IPS DF 6.9 (cell line): ENCODE data around the gene PLA1A.

Experiments
- DNase-seq: peaks from one replicate; pipeline ENCODE4 v3.0.0-alpha.2; 2013; ENCODE audit warnings: low read depth, low spot score
- H3K27ac ChIP-seq: one replicate; pipeline ENCODE4 v1.5.1; 2013; ENCODE audit warnings: low read length, control low read depth
- H3K27me3 ChIP-seq: 2 replicates; pipeline ENCODE4 v1.6.1; 2013; ENCODE audit warnings: mild to moderate bottlenecking, low read length; ENCODE audit not compliant: control insufficient read depth, insufficient read depth
- H3K36me3 ChIP-seq: 2 replicates; pipeline ENCODE4 v1.6.1; 2013; ENCODE audit warnings: low read length; ENCODE audit not compliant: control insufficient read depth, insufficient read depth
- H3K4me1 ChIP-seq: 2 replicates; pipeline ENCODE4 v1.6.1; 2013; ENCODE audit warnings: low read length; ENCODE audit not compliant: control insufficient read depth, insufficient read depth
- H3K4me3 ChIP-seq: 2 replicates; pipeline ENCODE4 v1.5.1; 2013; ENCODE audit warnings: mild to moderate bottlenecking, low read length
- H3K9me3 ChIP-seq: 2 replicates; pipeline ENCODE4 v1.6.1; 2013; ENCODE audit warnings: low read length, inconsistent platforms; ENCODE audit not compliant: control insufficient read depth, insufficient read depth
- WGBS: extraction: QIAGEN DNeasy Blood & Tissue Kit; methylation state at CpG from one replicate; pipeline ENCODE4 v1.1.7; 2013; ENCODE audit warnings: mixed read lengths, missing lambda C conversion rate; ENCODE audit not compliant: insufficient read length, insufficient coverage; 5-methylcytosine and 5-hydroxymethylcytosine counted together

PLA1A gene

GRCh38 chr3:119662604-119663373, 65.1 kb downstream of the PLA1A start:
- H3K4me1 ChIP-seq = no peaks in the 10 kb centered on the region
- WGBS = no CpG with 5 or more reads among the region's 1 CpG
- no peak overlapping the region for H3K27ac ChIP-seq
- H3K36me3 ChIP-seq = no peaks in the 10 kb centered on the region
- H3K4me3 ChIP-seq = no peak overlapping the region
- no peak for DNase-seq
- no peaks in the 10 kb centered on the region for H3K9me3 ChIP-seq
- H3K27me3 ChIP-seq = no peaks in the 10 kb centered on the region

GRCh38 chr3:119663885-119664284, 66.2 kb downstream of the PLA1A start:
- no peaks in the 10 kb centered on the region for H3K36me3 ChIP-seq
- no peak overlapping the region for H3K4me3 ChIP-seq
- H3K27ac ChIP-seq = no peak overlapping the region
- H3K27me3 ChIP-seq = no peaks in the 10 kb centered on the region
- WGBS = no CpG with 5 or more reads among the region's 2 CpGs
- no peaks in the 10 kb centered on the region for H3K4me1 ChIP-seq
- H3K9me3 ChIP-seq = no peaks in the 10 kb centered on the region
- no peak for DNase-seq

GRCh38 chr3:119664370-119664769, 66.7 kb downstream of the PLA1A start:
- no peak overlapping the region for H3K27ac ChIP-seq
- no peaks in the 10 kb centered on the region for H3K36me3 ChIP-seq
- no peak overlapping the region for H3K4me3 ChIP-seq
- H3K27me3 ChIP-seq = no peaks in the 10 kb centered on the region
- H3K4me1 ChIP-seq = no peaks in the 10 kb centered on the region
- WGBS = no CpG with 5 or more reads among the region's 4 CpGs
- H3K9me3 ChIP-seq = no peaks in the 10 kb centered on the region
- no peak for DNase-seq

DNA sequence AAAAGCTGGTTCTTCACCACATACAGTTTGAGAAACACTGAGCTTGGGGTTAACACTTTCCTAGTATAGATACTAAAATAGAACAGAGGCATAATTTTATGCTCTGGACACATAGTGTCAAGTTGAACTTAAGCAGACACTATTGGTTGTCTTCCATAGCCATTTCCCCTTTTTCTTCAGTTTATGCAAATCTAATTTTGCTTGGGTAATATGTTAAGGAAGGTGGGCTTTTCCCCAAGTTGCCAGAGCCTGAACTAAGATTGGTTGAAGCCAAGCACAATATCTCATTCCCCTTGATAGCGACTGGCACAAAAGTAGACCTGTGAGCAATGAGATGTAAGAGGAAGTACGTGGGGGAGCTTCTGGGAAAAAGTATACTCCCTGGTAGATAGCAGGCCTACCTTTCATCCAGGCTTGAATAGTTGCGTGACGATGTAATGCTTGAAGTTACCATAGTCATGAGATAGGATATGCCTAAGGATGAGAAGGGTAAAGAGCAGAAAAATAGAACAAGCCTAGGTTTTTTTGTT, 67.2 kb downstream of the PLA1A start:
- no peak overlapping the region for H3K27ac ChIP-seq
- WGBS = no CpG with 5 or more reads among the region's 4 CpGs

DNA sequence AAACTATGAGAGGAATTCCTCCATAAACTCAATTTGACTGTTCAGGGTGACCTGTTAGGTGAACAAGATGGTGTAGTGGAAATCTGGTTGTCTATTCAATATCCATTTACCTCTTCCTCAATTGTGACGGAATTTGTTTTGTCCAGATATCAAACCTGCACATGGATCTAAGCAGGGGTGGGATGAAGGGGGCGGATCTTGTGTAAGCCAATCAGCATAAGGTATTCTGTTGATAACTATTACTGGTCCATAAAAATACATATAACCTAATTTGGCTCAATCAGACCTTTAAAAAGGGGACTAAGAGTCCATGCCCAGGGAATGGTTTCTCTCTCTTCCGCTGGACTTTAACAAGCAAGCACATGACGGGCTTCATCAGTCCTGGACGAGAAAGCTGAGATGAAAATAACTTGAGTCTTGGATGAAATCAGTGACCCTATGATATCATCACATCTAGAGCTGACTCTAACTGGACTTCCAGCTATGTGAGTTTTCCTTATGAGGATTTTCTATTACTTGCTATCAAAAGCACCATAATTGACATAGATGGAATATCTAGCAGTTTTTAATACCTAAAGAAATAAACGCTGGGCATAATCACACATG, 68.4 kb downstream of the PLA1A start:
- Histone ChIP-seq H3K4me1 (no peaks in the 10 kb centered on the region), H3K36me3 (no peaks in the 10 kb centered on the region), H3K4me3 (no peak overlapping the region), H3K9me3 (no peaks in the 10 kb centered on the region), H3K27me3 (no peaks in the 10 kb centered on the region), H3K27ac (no peak overlapping the region)
- no CpG with 5 or more reads among the region's 6 CpGs for WGBS
- DNase-seq = no peak

More for the DNA sequence above, 67.2 kb downstream of the PLA1A start:
- H3K36me3 ChIP-seq = no peaks in the 10 kb centered on the region
- no peaks in the 10 kb centered on the region for H3K27me3 ChIP-seq
- H3K4me3 ChIP-seq = no peak overlapping the region
- no peaks in the 10 kb centered on the region for H3K9me3 ChIP-seq
- no peak for DNase-seq
- no peaks in the 10 kb centered on the region for H3K4me1 ChIP-seq

- H3K36me3 ChIP-seq = peaks cover 11% of the 10 kb centered on the region
Observed at GRCh38 chr3:119669906-119670570, 72.4 kb downstream of the PLA1A start.

DNA sequence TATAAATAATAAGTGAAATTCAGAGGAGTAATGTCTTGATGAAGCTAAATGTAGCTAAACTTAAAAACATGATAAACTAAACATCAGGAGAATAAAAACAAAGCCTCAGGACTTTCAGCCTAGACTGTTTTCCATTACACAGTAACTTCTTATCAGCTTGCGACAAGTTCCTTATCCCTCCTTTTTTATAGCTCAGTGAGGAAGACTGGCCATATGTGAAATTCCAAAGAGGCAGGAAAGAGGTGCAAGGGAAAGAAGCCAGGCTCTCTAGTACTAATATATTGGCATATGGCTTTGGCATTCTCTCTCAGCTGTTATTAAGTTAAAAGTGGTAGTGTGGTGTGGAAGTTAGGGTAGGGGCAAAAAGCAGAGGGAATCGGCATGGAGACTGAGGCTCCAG, 75.1 kb downstream of the PLA1A start:
- no peak overlapping the region for H3K27ac ChIP-seq
- no peak overlapping the region for H3K4me3 ChIP-seq
- no peaks in the 10 kb centered on the region for H3K27me3 ChIP-seq
- DNase-seq = no peak
- H3K4me1 ChIP-seq = no peaks in the 10 kb centered on the region
- peaks cover 11% of the 10 kb centered on the region for H3K36me3 ChIP-seq
- no peaks in the 10 kb centered on the region for H3K9me3 ChIP-seq
- no CpG with 5 or more reads among the region's 2 CpGs for WGBS

More at GRCh38 chr3:119669906-119670570, 72.4 kb downstream of the PLA1A start:
- no peaks in the 10 kb centered on the region for H3K27me3 ChIP-seq
- H3K4me3 ChIP-seq = no peak overlapping the region
- DNase-seq = no peak
- no peak overlapping the region for H3K27ac ChIP-seq
- H3K4me1 ChIP-seq = no peaks in the 10 kb centered on the region
- no peaks in the 10 kb centered on the region for H3K9me3 ChIP-seq
- no CpG with 5 or more reads among the region's 5 CpGs for WGBS

DNA sequence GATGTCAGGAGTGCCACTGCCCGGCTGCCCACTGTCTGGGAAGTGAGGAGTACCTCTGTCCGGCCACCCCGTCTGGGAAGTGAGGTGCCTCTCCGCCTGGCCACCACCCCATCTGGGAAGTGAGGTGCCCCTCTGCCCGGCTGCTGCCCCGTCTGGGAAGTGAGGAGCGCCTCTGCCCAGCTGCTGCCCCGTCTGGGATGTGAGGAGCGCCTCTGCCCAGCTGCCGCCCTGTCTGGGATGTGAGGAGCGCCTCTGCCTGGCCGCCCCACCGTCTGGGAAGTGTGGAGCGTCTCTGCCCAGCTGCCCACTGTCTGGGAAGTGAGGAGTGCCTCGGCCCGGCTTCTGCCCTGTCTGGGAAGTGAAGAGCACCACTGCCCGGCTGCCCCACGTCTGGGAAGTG, 76.2 kb downstream of the PLA1A start:
- H3K27me3 ChIP-seq = no peaks in the 10 kb centered on the region
- H3K27ac ChIP-seq = no peak overlapping the region
- no CpG with 5 or more reads among the region's 18 CpGs for WGBS
- no peak overlapping the region for H3K4me3 ChIP-seq
- H3K9me3 ChIP-seq = no peaks in the 10 kb centered on the region
- no peaks in the 10 kb centered on the region for H3K4me1 ChIP-seq
- H3K36me3 ChIP-seq = peaks cover 11% of the 10 kb centered on the region
- DNase-seq = no peak

DNA sequence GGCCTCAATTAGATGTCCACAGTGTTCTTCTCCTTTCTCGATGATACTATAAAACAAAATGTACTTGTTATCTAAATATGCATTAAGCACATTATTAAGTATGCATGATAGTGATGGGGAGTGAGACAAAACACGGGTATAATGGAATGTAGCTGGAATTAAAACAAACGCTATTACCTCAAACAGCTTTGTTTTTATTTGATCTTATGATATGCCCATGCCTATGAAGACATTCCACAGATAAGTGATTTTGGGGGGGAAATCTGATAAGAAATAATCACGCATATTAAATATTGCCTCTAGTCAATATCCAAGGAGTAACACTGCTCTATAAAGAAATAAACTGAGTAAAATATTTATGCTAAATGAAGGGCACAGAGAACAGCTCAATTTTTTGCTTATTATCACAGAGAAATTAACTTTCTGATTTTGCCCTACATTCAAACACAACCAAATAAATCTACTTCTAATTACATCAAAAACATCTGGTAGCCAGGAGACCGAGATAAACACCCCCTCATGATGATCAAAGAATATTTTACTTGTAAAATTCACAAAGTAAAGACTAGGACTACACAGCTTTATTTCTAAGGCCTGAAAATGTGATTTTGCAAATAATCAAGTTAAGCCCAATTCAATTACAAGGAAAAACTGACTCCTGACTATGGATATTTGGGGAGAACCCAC, 77.6 kb downstream of the PLA1A start:
- no peaks in the 10 kb centered on the region for H3K27me3 ChIP-seq
- H3K36me3 ChIP-seq = peaks cover 11% of the 10 kb centered on the region
- DNase-seq = no peak
- H3K4me3 ChIP-seq = no peak overlapping the region
- H3K9me3 ChIP-seq = no peaks in the 10 kb centered on the region
- no CpG with 5 or more reads among the region's 5 CpGs for WGBS
- no peak overlapping the region for H3K27ac ChIP-seq
- no peaks in the 10 kb centered on the region for H3K4me1 ChIP-seq

- Histone ChIP-seq H3K9me3 (no peaks in the 10 kb centered on the region), H3K4me1 (no peaks in the 10 kb centered on the region), H3K36me3 (peaks cover 11% of the 10 kb centered on the region), H3K27ac (no peak overlapping the region), H3K4me3 (no peak overlapping the region; the same call in 1 of the 2 replicates), H3K27me3 (no peaks in the 10 kb centered on the region)
- DNase-seq = no peak
- no CpG with 5 or more reads among the region's 1 CpG for WGBS
Observed at GRCh38 chr3:119676020-119676419, 78.3 kb downstream of the PLA1A start.
